ENCODE results near the gene PIEZO2.
"Not testable (repeated sequence)": the region's sequence is repeated elsewhere in the genome, so short reads cannot be mapped to it uniquely, and the experiment has no call there.

GRCh38 chr18:10620670-10621329, 528.6 kb downstream of the PIEZO2 start:
- TF ChIP-seq CTCF (IDR thresholded peaks at IDR 0.05; ENCODE audit: insufficient read depth, low read length, poor library complexity, severe bottlenecking); EZH2phosphoT487 (conservative IDR thresholded peaks at IDR 0.05; ENCODE audit: low read length): not testable (repeated sequence)

All from SU-DHL-6 (cell line).